NCI-H345 (cell line): Measurements from ENCODE around the gene SGSM2.

Experiments
- DNase-seq: peaks from one replicate; lab custom pipeline; 2025; lab: John Stamatoyannopoulos, UW

Gene SGSM2

GRCh38 chr17:2369551-2370210 lies 32.4 kb downstream of the SGSM2 start:
- no peak for DNase-seq

- no peak for DNase-seq
Observed at GRCh38 chr17:2370211-2370589, 32.9 kb downstream of the SGSM2 start.

GRCh38 chr17:2371183-2372130 lies 34.2 kb downstream of the SGSM2 start:
- DNase-seq: no peak

GRCh38 chr17:2372180-2372579 lies 34.9 kb downstream of the SGSM2 start:
- DNase-seq: no peak

GRCh38 chr17:2372681-2373080 lies 35.4 kb downstream of the SGSM2 start:
- DNase-seq: no peak

DNA sequence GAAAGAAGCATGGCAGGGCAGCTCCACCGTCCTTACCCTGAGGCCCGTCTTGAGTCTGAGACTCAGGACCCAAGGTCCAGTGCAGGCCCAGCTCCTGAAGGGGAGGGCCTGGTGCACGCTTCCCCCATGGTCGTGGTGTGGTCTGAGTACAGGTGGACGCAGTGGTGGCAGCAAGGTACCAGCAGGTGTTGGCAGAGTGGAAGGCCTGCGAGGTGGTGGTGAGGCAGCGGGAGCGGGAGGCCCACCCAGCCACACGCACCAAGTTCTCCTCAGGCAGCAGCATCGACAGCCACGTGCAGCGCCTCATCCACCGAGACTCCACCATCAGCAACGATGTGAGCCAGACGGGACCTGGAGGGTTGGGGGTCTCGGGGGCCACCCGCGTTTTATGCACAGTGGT lies 35.9 kb downstream of the SGSM2 start:
- DNase-seq: no peak

GRCh38 chr17:2374549-2375285 lies 37.4 kb downstream of the SGSM2 start:
- no peak for DNase-seq

DNA sequence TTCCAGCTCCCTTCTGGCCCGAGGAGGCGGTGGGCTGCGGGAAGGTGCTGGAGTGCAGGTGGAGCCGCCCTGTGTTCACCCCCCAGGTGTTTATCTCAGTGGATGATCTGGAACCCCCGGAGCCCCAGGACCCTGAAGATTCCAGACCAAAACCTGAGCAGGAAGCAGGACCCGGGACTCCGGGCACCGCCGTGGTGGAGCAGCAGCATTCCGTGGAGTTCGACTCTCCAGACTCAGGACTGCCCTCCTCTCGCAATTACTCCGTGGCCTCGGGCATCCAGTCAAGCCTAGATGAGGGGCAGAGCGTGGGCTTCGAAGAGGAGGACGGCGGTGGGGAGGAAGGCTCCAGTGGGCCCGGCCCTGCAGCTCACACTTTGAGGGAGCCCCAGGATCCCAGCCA lies 38.1 kb downstream of the SGSM2 start:
- no peak for DNase-seq

DNA sequence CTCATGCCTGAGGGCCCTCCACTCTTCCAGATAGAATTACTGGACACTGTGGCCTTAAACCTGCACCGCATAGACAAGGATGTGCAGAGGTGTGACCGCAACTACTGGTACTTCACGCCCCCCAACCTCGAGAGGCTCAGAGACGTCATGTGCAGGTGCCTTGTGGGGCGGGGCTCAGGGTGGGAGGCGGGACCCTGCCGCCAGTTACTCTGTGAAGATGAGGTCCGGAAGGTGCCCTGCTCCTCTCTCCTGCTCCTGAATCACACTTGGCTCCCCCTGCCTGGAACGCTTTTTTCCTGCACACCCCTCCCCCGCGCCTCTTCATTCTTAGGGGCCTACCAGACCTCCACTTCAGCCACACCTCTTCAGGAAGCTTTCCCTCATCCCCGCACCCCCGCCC lies 38.8 kb downstream of the SGSM2 start:
- DNase-seq: no peak

DNA sequence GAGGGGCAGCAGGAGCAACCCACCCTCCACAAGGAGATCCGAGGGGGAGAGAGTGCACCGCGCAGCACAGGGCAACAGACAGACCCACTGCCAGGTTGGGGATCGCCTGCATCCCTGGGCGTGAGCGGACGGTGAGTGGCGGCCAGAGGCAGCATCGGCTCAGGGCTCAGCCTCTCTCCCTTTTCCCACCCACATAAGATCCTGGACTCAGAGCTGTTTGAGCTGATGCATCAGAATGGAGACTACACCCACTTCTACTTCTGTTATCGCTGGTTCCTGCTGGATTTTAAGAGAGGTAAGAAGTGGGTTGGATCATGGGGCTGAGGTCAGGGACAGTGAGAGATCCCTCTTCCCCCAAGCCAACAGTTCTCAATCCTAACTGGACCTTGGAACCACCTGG lies 40.4 kb downstream of the SGSM2 start:
- DNase-seq: no peak

- no peak for DNase-seq
Observed at GRCh38 chr17:2378905-2379304, 41.6 kb downstream of the SGSM2 start.

GRCh38 chr17:2379489-2380225 lies 42.4 kb downstream of the SGSM2 start:
- DNase-seq: no peak

DNA sequence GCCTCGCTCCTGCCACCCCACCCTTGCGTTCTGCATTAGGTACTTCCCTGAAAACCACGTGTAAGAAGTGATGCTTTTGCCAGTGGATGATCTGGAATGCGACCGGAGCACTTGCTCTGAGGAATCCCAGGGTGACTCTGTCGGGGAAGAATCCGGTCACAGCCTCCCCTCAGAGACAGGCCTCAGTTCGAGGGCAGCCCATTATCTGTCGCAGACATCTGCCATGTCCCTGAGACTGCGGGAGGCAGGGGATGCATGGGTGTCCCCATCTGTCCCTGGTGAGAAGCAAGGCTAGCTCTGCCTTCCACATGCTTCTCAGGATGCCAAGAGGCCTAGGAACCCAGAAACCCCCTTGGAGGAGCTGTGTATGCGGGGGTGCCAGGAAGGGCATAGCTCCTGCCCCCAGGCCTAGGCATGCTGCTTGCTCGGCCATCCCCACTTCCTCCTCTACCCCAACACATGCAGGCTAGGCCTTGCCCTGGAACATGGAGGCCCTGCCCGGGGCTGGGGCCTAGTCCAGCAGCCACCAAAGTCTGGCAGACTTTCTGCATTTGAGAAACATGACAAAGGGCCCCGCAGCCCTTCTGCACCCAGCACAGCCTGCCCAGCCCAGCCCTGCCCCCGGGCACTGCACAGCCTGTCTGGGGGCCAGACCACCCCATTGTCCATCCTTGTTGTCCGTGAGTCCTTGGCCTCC lies 43.1 kb downstream of the SGSM2 start:
- DNase-seq: no peak

- no peak for DNase-seq
Observed at GRCh38 chr17:2380950-2381649, 43.8 kb downstream of the SGSM2 start.

GRCh38 chr17:2383628-2384167 lies 46.4 kb downstream of the SGSM2 start:
- no peak for DNase-seq

- no peak for DNase-seq
Observed at GRCh38 chr17:2384439-2385127, 47.3 kb downstream of the SGSM2 start.

GRCh38 chr17:2385240-2386210 lies 48.2 kb downstream of the SGSM2 start:
- DNase-seq: no peak

DNA sequence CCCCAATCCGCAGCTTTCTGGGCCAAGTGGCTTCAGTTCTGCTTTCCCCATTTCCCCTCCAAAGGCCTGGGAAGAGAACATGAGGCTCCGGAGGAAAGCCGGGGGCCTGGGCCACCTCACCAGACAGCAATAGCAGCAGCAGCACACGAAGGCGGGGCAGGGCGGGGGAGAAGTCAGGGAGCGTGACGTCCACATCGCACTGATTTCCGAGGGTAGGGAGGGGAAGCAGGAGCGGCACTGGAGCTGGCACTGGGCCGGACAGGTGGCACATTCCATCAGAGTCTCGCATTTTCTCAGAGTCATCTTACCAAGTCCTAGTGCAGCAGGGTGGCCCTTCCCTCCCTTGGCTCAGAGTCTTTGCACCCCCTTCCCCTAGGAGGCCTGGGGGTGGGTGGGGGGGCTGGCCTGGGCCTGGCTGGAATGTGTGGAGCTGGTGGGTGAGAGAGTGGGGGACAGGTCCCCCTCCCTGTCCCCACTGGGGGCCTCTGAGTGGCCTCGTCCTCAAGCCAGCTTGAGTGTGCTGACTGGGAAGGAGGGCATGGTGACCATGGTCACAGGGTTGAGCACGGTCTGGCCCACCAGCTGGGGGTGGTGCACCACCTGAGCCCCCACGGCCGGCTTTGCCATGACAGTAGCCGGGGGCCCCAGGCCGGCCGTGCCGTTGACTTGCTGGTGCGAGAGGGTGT lies 49.2 kb downstream of the SGSM2 start:
- DNase-seq: no peak
